DMS53 treated with DMSO at 0.1 percent for 48 hours (cell line): ENCODE measurements around the gene ROR2.

ENCODE experiments used
- DNase-seq: peaks from one replicate; lab custom pipeline; 2025; ENCODE audit not compliant: unreplicated experiment; lab: John Stamatoyannopoulos, UW

Gene ROR2

DNA sequence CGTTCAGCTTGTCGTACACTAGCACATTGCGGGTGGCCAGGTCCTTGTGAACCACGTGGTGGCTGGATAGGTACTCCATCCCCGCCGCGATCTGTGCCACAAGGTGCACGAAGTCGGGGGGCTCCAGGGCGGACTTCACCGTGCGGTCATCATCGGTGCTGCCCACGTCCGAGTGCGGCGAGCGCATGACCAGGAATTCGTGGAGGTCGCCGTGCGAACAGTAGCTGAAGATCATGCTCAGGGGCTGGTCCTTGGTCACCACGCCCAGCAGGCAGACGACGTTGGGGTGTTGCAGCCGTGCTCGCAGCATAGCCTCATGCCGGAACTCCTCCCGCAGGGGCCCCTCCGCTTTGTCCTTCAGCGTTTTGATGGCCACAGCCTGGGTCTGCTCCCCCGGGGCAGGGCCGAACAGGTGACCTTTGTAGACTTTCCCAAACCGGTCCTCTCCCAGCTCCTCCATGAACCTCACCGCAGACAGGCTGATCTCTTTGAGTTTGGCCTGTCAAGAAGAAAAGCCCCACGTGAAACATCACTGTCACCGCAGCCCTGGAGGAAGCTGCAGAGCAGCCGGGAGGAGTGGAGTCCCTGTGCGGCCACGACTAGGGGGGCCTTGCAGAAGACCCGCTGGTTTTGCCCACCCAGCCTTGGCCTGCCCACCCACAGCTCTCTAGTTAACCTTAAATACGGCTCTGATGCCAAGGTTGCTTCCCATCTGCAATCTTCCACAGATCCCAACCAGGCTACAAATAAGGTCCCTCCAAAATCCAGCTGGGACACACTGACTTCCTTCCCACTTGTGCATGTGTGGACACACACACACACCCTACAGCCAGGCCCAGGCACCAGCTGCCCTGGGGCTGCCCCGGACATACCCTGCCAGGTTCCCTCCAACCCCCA, 225.2 kb downstream of the ROR2 start:
- DNase-seq, result no peak

DNA sequence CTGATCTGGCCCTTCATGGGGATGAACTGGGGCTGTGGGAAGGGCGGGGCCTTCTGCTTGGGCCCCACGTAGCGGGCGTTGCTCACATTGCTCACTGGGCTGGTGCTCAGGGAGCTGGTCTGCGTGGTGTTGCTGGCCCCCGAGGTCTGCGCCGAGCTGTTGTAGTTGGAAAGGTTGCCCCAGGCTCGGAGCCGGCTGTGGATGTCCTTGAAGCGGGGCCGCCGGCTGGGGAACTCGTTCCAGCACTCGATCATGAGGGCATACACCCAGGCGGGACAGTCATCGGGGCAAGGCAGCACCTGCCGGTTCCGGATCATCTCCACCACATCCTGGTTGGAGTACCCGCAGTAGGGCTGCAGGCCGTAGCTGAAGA, 226.0 kb downstream of the ROR2 start:
- DNase-seq, result no peak

GRCh38 chr9:91723420-91724067, 226.5 kb downstream of the ROR2 start:
- DNase-seq, result no peak

DNA sequence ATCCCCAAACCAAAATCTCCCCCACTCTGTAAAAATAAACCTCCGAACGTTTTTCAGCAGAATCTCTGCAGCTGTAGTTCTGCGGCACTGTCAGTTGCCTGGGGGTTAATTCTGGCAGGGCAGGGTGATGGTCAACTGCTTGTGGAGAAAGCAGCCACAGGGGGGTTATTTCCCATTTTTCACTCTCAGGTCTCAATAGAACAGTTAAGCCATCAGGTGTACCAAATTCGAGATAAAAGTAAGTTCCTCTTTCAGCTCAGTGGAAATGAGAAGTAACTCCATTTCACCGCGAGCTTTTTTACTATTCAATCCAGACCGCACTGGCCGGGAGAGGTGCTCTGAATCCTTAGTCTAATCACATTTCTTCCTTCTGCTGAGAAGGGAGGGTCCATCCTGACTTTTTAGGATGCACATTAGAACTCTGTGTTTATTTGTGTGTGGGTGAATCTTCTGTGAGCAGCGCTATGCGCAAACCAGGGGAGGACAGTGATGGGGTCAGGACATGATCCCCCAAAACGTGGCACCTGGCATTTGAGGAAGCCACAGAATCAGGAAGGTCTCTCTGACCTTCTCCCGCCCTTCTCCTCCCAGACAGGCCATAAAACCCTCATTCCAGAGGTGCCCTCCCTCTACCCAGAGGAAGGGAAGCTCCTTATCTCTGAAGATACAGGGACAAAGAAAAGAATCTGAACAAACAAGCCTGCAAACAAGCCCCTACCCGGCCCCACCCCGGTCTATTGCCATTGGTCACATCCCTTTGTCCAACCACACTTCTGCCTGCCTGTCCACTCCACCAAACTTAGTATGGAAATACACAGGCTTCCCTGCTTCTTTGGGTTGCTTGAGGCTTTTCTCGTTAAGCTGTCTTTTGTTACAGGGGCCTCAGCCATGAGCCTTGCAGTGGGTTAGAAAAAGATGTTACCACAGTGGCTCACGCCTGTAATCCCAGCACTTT, 229.0 kb downstream of the ROR2 start:
- no peak for DNase-seq

DNA sequence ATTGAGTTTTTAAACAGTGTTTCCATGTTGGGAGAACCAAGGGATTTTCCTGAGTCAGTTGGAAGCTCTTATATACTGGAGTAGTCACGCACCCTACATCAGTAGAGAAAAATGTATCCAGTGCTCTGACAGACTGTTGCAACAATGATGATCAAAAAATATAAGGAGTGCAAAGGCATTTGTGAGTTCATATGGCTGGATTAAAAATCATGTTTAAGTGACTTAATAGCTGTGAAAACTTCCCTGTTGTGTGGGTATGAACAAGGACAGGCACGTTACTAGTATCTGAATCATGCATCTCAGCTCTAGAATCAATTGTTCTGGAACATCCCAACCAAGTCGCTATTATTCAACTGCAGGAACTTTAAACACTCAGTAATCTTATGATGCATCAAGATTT, 229.7 kb downstream of the ROR2 start:
- DNase-seq, result no peak

- DNase-seq, result no peak
Measured at GRCh38 chr9:91718071-91718470, 232.0 kb downstream of the ROR2 start.

DNA sequence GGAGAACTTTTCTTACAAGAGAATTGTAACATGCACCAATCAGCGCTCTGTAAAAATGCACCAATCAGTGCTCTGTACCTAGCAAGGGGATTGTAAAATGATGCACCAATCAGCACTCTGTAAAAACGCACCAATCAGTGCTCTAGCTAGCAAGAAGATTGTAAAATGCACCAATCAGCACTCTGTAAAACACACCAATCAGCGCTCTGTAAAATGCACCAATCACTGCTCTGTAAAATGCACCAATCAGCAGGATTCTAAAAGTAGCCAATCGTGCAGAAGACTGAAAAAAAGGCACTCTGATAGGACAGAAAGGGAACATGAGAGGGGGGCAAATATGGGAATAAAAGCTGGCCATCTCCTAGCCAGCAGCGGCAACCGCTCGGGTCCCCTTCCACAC, 233.2 kb downstream of the ROR2 start:
- DNase-seq, result no peak

- no peak for DNase-seq
Measured at GRCh38 chr9:91716239-91716638, 233.8 kb downstream of the ROR2 start.

DNA sequence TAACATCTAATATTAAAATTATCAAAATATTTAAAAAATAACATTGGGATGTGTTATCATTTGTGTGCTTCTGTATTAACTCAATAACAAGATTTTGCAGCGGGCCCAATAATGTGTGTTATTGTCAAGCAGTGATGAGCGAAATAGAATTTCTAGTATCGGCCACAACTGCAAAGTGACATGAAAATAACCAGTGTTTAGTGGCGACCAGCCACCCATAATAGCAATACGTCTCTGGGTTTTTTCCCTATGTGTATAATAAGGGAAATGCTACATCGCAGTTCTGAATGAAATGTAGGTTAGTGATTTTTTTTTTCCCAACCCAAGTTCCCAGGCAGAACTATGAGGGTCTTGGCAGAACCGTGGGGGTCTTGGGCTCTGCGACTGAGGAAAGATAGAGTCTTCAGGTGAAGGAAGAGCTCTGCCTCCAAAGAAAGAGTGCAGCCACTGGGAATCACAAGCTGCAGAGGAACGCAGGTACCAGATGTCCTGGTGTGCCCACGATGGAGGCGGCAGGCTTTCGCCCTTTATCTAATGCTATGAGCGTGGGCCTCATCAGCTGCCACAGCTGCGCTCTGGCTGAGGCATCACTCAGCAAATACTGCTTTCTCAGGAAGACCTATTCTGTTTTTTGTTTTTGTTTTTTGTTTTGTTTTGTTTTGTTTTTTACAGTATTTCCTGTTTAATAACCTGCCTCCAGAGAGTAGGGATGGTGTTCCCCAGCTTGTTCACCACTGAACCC, 235.0 kb downstream of the ROR2 start:
- no peak for DNase-seq

DNA sequence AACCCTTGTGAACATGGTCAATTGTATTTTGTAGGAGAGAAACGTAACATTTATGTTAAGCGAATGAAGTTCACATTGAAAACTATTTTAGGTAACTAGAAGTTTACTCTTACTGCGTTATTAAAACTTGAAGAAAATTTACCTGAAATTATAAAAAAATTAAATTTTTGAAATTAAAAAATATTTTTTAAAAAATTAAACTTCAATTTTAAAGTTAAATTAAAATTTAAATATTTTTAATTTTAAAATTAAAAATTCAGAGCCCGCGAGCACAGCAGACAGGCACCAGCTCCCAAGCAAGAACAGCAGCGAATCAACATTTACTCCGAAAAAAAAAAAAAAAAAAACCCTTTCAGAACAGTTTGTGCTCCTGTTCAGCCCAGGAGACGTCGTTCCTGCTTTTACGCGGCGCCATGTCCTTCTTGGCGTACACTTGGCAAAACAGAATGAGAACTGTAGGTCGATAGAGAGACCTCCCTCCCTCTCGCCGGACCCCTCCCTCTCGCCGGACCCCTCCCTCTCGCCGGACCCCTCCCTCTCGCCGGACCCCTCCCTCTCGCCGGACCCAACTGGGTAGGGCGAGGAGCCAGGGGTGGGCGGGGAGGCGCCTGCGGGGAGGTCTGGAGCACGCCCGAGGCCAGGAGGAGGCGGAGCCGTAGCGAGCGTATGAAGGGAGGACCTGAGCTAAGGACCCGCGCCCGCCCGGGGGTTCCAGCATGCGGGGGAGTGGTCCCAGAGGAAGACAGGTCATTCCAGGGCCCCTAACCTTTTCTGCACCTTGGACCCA, 235.8 kb downstream of the ROR2 start:
- DNase-seq, result peak; percentile 35

- no peak for DNase-seq
Measured at GRCh38 chr9:91712811-91713210, 237.2 kb downstream of the ROR2 start.

DNA sequence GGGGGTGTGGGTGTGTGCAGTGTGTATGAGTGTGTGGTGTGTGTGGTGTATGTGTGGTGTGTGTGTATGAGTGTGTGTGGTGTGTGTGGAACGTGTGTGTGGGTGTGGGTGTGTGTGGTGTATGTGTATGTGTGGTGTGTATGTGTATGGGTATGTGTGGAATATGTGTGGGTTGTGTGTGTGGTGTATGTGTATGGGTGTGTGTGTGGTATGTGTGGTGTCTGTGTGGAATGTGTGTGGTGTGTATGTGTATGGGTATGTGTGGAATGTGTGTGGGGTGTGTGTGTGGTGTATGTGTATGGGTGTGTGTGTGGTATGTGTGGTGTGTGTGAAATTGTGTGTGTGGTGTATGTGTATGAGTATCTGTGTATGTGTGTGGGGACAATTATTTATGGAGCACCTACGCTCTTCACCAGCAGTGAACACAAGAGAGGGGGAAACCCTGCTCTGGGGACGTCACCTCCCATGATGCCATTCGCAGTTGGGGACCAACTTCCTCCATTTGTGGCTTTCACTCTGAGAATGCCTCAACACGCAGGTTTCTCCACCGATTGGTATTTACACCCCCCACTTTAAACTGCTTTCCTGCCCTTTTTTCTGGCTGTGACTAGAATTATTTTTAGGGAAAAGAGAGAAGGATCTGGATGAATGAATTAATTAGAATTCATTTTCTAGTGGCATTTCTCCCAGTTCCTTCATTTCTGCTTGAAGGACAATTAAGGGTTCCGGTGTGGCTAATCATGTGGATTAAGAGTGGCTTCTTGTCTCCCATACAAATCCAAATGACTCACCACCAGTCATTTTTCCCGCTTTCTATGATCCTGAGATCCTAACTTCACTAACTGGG, 238.1 kb downstream of the ROR2 start:
- no peak for DNase-seq

DNA sequence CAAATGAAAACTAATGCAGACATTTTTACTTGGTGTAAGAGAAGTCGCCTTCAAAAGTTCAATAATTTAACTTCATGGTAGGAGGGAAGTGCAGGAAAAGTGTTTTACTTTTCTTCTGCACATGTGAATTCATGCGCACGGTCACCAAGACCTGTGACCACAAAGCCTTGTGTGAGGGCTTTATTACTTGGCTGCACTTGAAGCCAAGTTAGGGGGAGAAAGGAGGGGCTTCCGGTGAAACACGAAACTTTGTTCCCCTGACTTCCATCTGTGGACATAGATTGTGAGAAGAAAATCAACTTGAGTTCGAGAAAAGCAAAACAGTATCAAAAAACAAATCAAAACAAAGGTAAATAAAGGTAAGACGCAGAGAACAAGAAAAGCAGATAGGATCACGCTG, 239.9 kb downstream of the ROR2 start:
- no peak for DNase-seq

DNA sequence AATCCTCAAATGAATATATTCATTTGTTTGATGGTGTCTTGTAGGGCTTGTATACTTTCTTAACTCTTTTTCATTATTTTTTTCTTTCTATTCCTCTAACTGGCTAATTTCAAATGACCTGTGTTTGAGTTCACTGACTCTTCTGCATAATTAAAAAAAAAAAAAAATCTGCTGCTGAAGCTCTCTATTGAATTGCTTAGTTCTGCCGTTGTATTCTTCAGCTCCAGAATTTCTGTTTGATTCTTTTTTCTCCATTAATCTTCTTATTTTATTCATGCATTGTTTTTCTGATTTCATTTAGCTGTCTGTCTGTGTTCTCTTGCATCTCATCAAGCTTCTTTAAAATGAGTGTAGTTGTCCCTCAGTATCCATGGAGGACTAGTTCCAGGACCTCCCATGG, 244.6 kb downstream of the ROR2 start:
- DNase-seq, result no peak

- no peak for DNase-seq
Measured at GRCh38 chr9:91700475-91700874, 249.6 kb downstream of the ROR2 start.

DNA sequence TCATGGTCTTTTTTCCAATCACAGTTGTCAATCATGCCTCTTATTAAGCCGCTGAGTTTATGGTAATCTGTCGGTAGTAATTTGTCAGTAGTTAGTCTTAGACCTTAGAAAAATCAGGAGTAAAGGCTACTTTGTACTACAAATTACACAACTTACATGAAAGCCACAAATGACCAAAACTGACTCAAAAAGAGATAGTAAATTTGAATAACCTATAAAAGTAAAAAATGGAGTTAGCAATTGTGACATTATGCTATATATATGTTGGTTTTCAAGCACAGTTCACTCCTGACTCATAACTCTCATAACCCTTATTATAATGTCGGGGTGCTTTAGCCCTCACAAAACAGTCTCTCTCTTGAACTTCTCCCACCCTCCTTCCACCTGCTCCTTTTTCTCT, 251.8 kb downstream of the ROR2 start:
- DNase-seq, result no peak

GRCh38 chr9:91697201-91697600, 252.8 kb downstream of the ROR2 start:
- no peak for DNase-seq

DNA sequence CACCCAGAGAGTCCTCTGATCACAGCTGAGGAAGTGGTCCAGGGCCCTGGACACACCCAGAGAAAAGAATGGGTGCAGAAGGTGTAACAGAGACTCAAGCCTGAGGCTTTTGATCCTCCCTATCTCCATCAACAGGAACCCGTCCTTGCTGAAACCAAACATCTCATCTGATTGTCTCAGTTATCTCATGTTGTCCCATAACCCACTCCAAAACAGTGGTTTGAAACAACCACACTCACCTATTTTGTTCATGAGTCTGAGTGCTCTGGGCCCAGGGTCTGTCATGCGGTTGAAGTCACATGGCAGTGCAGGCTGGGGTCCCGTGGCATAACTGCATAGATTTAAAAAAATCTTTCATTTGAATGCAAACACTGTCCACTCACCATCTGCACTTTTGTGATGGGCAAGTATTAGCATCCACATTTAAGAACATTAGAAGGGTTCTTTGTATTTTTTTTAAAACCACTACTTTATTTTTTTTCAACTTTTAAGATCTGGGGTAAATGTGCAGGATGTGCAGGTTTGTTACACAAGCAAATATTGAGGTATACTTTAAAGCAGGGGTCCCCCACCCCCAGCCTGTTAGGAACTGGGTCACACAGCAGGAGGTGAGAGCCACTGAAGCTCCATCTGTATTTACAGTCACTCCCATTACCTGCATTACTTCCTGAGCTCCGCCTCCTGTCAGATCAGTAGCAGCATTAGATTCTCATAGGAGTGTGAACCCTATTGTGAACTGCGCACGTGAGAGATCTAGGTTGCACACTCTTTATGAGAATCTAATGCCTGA, 255.8 kb downstream of the ROR2 start:
- DNase-seq, result peak; percentile 19
